ENCODE data around the gene MIPEP.
"Not testable (repeated sequence)": the region's sequence is repeated elsewhere in the genome, so short reads cannot be mapped to it uniquely, and the experiment has no call there.

MIPEP gene

GRCh38 chr13:23884361-23884760, 4.8 kb downstream of the MIPEP start:
- DNase-seq, result not testable (repeated sequence)

GRCh38 chr13:23883255-23883654, 5.9 kb downstream of the MIPEP start:
- DNase-seq, result no peak

- not testable (repeated sequence) for DNase-seq
Measured at GRCh38 chr13:23881402-23881800, 7.8 kb downstream of the MIPEP start.

DNA sequence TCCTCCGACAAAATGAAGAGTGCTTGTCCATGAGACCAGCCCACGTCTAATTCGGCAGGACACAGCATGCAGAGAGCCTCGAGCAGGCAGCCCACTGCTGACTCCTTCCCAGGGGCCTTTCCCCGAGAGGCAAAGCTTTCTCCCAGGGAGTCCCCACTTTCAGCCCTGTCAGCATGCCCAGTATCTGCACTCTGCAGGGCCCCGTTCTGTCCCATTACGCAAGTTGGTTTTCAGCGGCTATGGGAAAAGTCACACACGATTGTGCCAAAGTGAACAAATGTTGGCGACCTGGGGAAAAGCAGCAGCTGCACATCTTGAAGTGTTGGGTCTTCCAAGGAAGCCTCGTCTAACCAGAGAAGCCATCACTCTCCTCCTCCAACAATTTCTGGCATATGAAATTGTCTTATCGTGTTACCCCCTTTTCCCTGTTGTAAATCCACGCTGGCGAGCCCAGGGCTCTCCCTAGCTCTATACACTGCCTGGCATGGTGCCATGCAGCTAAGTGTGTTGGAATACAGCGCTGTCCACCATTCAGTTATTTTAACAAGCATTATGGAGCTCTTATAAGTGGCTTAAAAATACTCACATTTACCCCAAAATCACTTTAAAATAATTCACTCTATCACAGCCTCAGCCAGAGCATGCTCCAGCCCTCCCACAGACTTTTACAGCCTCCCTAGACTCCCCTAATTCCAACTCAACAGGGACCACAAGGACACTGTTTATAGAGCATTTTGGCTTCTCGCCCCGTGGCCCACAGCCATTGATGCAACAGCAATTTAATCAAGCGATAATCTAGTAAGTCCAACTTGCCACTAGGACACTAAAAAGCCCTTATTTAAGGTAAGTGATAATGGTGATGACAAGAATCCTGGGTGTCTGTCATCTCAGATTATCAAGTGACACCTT, 8.5 kb downstream of the MIPEP start:
- not testable (repeated sequence) for DNase-seq

GRCh38 chr13:23877286-23877685, 11.9 kb downstream of the MIPEP start:
- DNase-seq, result no peak

DNA sequence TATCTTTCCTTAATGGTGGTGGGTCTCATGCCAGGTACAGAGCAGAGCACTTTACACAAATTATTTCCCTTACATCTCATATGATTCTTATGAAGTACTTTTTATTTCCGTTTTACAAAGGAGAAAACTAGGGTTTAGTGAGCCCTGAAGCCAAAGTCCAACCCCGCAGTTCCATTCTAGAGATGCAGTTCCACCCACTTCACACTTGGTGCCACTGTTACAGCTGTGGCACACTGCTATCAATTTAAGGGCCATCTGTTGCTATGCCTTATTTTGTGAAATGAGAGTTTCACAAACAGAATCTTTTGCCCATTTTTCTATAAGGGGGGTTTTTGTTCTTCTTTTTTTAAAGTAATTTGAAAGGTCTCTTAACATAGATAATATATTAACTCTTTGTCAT, 12.9 kb downstream of the MIPEP start:
- no peak for DNase-seq

GRCh38 chr13:23871616-23872220, 17.5 kb downstream of the MIPEP start:
- no peak for DNase-seq

- no peak for DNase-seq
Measured at GRCh38 chr13:23870356-23871140, 18.7 kb downstream of the MIPEP start.

GRCh38 chr13:23868521-23868920, 20.7 kb downstream of the MIPEP start:
- no peak for DNase-seq

- no peak for DNase-seq
Measured at GRCh38 chr13:23867027-23867491, 22.1 kb downstream of the MIPEP start.

DNA sequence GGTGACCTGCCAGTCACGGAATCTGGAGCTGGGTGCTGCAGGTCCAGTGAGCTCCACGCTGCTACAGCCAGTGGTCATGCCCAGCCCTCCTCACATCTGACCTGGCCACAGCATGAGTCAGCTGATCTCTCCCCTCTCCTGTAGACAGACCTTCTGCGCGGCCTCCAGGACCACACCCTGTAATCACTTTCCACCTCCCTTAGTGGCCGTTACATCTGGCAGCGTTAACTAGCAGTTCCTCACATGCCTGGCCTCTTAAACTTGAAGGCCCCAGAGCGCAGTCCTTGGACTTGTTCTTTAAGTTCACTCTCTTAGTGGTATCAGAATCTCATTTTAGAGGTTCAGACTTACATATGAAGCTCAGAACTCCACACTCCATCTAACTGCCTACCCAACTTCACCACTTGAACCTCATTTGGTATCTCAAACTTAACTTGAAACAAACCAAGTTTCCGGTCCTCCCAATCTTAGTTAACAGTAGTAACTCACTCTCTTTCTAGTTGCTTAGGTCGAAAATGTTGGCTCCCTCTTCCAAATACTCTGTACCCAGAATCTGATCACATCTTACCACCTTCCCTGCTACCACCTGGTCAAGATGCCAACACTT, 22.7 kb downstream of the MIPEP start:
- DNase-seq, result no peak

- DNase-seq, result no peak
Measured at GRCh38 chr13:23865906-23866305, 23.3 kb downstream of the MIPEP start.

GRCh38 chr13:23865026-23865425, 24.2 kb downstream of the MIPEP start:
- DNase-seq, result no peak

DNA sequence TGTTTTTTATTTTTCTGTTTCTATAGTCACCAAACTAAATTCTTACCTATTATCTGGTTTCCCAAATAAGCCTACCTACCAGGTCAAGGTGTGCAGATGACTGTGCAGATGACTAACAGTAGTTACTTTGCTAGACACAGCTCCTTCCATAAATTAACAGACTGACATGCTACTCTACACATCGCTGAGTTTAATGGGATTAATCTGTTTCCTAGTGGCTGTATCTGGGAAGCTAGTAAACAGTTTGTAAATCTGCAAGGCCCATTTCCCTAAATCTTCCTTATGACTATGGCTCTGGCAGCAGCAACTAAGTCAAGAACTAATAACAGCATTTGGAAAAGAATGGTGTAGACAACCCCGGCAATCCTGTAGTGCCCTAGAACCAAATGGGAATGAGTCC, 27.9 kb downstream of the MIPEP start:
- DNase-seq, result no peak

GRCh38 chr13:23859904-23860303, 29.3 kb downstream of the MIPEP start:
- DNase-seq, result no peak

GRCh38 chr13:23859455-23859854, 29.7 kb downstream of the MIPEP start:
- DNase-seq, result no peak

DNA sequence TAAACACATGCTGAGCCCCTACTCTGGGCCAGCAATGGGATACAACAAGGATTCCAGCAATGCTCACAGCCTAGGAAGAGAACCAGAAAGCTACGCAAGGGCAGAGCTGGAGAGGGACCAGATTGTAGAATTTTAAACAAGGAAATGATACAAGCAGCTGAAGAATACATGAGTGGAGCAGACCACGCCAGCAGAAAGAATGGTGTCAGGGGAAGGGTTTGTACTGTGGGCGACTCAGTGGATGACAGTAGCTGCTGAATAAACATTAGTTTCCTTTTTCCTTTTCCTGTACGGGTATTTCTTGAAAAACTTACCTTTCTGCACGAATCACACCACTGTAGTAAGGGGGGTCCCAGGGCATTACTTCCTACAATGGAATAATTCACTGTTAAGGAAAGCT, 30.7 kb downstream of the MIPEP start:
- DNase-seq, result no peak

DNA sequence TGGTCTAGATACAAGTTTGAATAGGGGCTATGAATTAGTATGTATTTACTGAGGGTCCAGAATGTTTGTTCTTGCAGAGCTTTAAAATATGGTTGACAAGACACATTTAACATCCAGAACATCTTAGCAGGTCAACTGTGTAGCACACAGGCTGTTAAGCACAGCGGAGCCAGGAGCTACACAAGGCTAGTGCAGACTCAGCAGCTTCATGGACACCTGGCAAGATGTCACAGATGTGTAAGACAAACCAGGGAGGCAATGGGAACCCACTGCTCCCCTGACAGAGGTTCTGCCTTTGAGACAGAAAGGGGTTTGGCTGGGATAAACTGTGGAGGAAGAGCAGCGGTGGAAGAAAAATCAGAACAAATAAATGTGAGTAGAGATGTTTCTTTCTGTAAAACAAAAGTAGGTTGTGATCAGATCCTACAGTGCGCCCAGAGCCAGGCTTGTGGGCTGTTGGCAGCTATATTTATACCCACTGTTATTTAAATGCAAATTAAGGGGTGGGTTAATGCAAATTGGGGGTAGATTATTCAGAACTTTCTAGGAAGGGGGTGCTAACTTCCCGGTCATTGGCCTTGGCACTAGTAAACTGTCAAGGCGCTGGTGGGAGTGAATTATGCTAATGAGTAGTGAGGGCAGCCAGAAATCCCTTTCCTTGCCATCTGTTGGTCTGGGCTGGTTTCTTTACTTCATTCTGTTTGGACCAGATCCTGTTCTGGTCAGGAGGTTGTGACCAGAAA, 33.0 kb downstream of the MIPEP start:
- DNase-seq, result no peak

GRCh38 chr13:23855360-23855759, 33.8 kb downstream of the MIPEP start:
- DNase-seq, result no peak

DNA sequence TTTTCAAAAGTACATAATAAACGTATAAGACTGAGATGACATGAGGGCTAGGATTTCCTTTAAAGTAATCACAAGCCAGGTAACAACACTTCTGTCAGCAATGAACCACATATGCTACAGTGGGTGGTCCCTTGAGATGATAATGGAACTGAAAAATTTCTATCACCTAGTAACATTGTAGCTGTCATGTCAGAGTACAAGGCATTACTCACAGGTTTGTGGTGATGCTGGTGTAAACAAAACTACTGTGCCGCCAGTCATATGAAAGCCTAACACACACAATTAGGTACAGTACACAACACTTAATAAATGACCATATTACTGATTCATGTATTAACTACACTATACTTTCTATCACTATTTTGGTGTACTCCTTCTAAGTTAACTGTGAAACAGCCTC, 36.8 kb downstream of the MIPEP start:
- no peak for DNase-seq

GRCh38 chr13:23851106-23851505, 38.1 kb downstream of the MIPEP start:
- no peak for DNase-seq

GRCh38 chr13:23850134-23850533, 39.1 kb downstream of the MIPEP start:
- no peak for DNase-seq
